HepG2 (cell line): ENCODE data around the gene CHD2.

Experiments
- ARNT2 ChIP-seq: sonication (generic); formaldehyde crosslinking; IDR thresholded peaks from 2 replicates; pipeline ENCODE4 v1.8.0; 2022; ENCODE audit warnings: mild to moderate bottlenecking, low read depth, missing genetic modification reagents, moderate library complexity
- EZH2 ChIP-seq: conservative IDR thresholded peaks from 2 replicates; pipeline ENCODE4 v1.6.1; 2012; ENCODE audit warnings: mild to moderate bottlenecking, low read depth, low read length, moderate library complexity
- HNRNPL ChIP-seq: fragments of 200-400 bp; formaldehyde crosslinking; IDR thresholded peaks from 2 replicates; pipeline ENCODE4 v1.6.1; 2017; ENCODE audit warnings: mild to moderate bottlenecking, low read depth, low read length
- HOXA9 ChIP-seq: sonication (generic); formaldehyde crosslinking; IDR thresholded peaks from 2 replicates; pipeline ENCODE4 v1.8.1; 2022; ENCODE audit warnings: missing genetic modification reagents, mild to moderate bottlenecking, moderate library complexity, borderline replicate concordance
- NFE2L2 ChIP-seq: fragments of 150-350 bp; IDR thresholded peaks from 2 replicates; pipeline ENCODE4 v1.6.1; 2014; ENCODE audit warnings: low read length
- NR1H2 ChIP-seq: sonication (generic); formaldehyde crosslinking; IDR thresholded peaks from 2 replicates; pipeline ENCODE4 v1.8.1; 2022; ENCODE audit warnings: low read depth, missing genetic modification reagents, borderline replicate concordance
- PRDM10 ChIP-seq: sonication (generic); formaldehyde crosslinking; IDR thresholded peaks from 2 replicates; pipeline ENCODE4 v1.4.0; 2020; ENCODE audit warnings: low read depth, missing genetic modification reagents
- SRY ChIP-seq: sonication (generic); formaldehyde crosslinking; IDR thresholded peaks from 2 replicates; pipeline ENCODE4 v1.8.0; 2022; ENCODE audit warnings: mild to moderate bottlenecking, missing genetic modification reagents
- THAP7 ChIP-seq: sonication (generic); formaldehyde crosslinking; IDR thresholded peaks from 2 replicates; pipeline ENCODE4 v1.8.1; 2023; ENCODE audit warnings: mild to moderate bottlenecking, missing genetic modification reagents
- ZFX ChIP-seq: sonication (generic); formaldehyde crosslinking; IDR thresholded peaks from 2 replicates; pipeline ENCODE4 v1.4.0; 2020; ENCODE audit warnings: mild to moderate bottlenecking, low read depth, missing genetic modification reagents, moderate library complexity
- ZNF24 ChIP-seq: fragments of 450-650 bp; IDR thresholded peaks from 2 replicates; pipeline ENCODE4 v1.6.1; 2017; ENCODE audit warnings: antibody characterized with exemption, mild to moderate bottlenecking
- ZNF354B ChIP-seq: sonication (generic); formaldehyde crosslinking; IDR thresholded peaks from 2 replicates; pipeline ENCODE4 v1.8.0; 2022; ENCODE audit warnings: mild to moderate bottlenecking, missing genetic modification reagents
- ZNF549 ChIP-seq: sonication (generic); formaldehyde crosslinking; IDR thresholded peaks from 2 replicates; pipeline ENCODE4 v1.5.0; 2020; ENCODE audit warnings: missing genetic modification reagents

GRCh38 chr15:93070132-93070531, 170.0 kb downstream of the CHD2 start:
- no peak for TF ChIP-seq PRDM10
- TF ChIP-seq ZNF354B (CRISPR knock-in tag): no peak
- TF ChIP-seq THAP7 (CRISPR knock-in tag): no peak
- no peak for TF ChIP-seq HOXA9 (CRISPR knock-in tag)
- TF ChIP-seq HNRNPL: no peak
- TF ChIP-seq EZH2: no peak
- TF ChIP-seq ZFX (CRISPR knock-in tag): no peak
- TF ChIP-seq SRY (CRISPR knock-in tag): no peak
- no peak for TF ChIP-seq ZNF549
- TF ChIP-seq NR1H2 (CRISPR knock-in tag): no peak
- no peak for TF ChIP-seq ARNT2 (CRISPR knock-in tag)
- TF ChIP-seq ZNF24: no peak
- TF ChIP-seq NFE2L2: no peak
